Neural progenitor cell (in vitro differentiated cells): ENCODE data around the gene CEP170.

Experiments
- EZH2 ChIP-seq: fragments of 200-600 bp; sonication (generic); IDR thresholded peaks from 2 replicates; pipeline ENCODE4 v1.6.1; 2017; ENCODE audit warnings: antibody characterized with exemption, mild to moderate bottlenecking, moderate library complexity
- EZH2phosphoT487 ChIP-seq: fragments of 200-600 bp; sonication (generic); IDR thresholded peaks from 2 replicates; pipeline ENCODE4 v1.6.1; 2017; ENCODE audit warnings: antibody characterized with exemption
- TF ChIP-seq, protein P1 (sequence below): fragments of 200-600 bp; sonication (generic); IDR thresholded peaks from 2 replicates; pipeline ENCODE4 v1.5.1; 2017; ENCODE audit warnings: antibody characterized with exemption, mild to moderate bottlenecking

DNA sequence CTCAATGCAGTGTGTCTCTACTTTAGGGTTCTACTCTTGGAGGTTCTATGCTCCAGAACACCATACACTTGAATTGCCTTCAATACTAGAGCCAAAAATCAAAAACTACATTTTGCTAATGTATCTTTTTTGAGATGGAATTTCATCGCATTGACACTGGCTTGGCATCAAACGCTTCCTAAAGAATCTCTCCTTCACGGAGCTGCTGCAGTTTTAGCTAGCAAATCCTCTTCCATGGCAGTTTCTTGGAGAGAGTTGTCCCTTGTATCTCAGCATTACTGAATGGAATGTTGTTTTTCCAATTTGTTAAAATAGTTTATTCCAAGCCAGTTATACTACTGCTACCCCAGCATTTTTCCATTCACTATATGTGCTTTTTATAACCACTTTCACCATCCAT, 18.4 kb upstream of the CEP170 start:
- TF ChIP-seq, protein P1, sequence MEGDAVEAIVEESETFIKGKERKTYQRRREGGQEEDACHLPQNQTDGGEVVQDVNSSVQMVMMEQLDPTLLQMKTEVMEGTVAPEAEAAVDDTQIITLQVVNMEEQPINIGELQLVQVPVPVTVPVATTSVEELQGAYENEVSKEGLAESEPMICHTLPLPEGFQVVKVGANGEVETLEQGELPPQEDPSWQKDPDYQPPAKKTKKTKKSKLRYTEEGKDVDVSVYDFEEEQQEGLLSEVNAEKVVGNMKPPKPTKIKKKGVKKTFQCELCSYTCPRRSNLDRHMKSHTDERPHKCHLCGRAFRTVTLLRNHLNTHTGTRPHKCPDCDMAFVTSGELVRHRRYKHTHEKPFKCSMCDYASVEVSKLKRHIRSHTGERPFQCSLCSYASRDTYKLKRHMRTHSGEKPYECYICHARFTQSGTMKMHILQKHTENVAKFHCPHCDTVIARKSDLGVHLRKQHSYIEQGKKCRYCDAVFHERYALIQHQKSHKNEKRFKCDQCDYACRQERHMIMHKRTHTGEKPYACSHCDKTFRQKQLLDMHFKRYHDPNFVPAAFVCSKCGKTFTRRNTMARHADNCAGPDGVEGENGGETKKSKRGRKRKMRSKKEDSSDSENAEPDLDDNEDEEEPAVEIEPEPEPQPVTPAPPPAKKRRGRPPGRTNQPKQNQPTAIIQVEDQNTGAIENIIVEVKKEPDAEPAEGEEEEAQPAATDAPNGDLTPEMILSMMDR: no peak
- no peak for TF ChIP-seq EZH2phosphoT487
- TF ChIP-seq EZH2: no peak
